GM12892 (cell line): Measurements from ENCODE around the gene MLXIP. TPM values are rescaled to one million over a fixed set of nuclear protein-coding genes. Genes with fewer than 3 reads are reported as not detected.
"Not testable (repeated sequence)": the region's sequence is repeated elsewhere in the genome, so short reads cannot be mapped to it uniquely, and the experiment has no call there.

Experiments
- DNase-seq: peaks from one replicate; pipeline ENCODE4 v3.0.0; 2011; ENCODE audit not compliant: insufficient read length
- FAIRE-seq: peaks from 2 replicates; lab custom pipeline; 2011; peaks lifted over from hg19 to GRCh38; lab: Jason Lieb, UNC
- POLR2A ChIP-seq: IDR thresholded peaks from 2 replicates; pipeline ENCODE4 v1.6.1; 2011; ENCODE audit warnings: low read depth, low read length, control low read depth
- POLR2AphosphoS5 ChIP-seq: IDR thresholded peaks from 2 replicates; pipeline ENCODE4 v1.6.1; 2011; ENCODE audit warnings: low read depth, low read length, control low read depth
- TAF1 ChIP-seq: IDR thresholded peaks from 2 replicates; pipeline ENCODE4 v1.6.1; 2011; ENCODE audit warnings: low read depth, mild to moderate bottlenecking, control low read depth, low read length, borderline replicate concordance
- polyA plus RNA-seq: library from polyadenylated mRNA; unstranded; fragments of >200 nt; gene quantifications from one replicate; pipeline ENCODE4 v1.2.1, GENCODE V29; 2012; ENCODE audit warnings: missing spikeins, inconsistent platforms; ENCODE audit not compliant: missing spikeins

The MLXIP gene
- polyA plus RNA-seq = 4.2 TPM

- peak; percentile 87 for DNase-seq
- FAIRE-seq = peak; percentile 60
- TF ChIP-seq TAF1 (no peak), POLR2AphosphoS5 (peak; percentile 59; the same call in 1 of the 2 replicates), POLR2A (peak; percentile 90)
Observed at GRCh38 chr12:122078141-122079032, at the start of gene MLXIP. Gene MLXIP, plus strand, starts transcription at chr12:122078756. Its CDS starts 98 bp downstream, at chr12:122078854.

- FAIRE-seq (peak; percentile 85), DNase-seq (peak; percentile 76)
- no peak for TF ChIP-seq POLR2A
- TF ChIP-seq TAF1 = no peak
- no peak for TF ChIP-seq POLR2AphosphoS5
Observed at GRCh38 chr12:122028905-122029560, 49.5 kb upstream of the MLXIP start.

- TF ChIP-seq POLR2AphosphoS5 (no peak), TAF1 (no peak), POLR2A (no peak)
- FAIRE-seq = peak; percentile 21
- no peak for DNase-seq
Observed at GRCh38 chr12:122029620-122030423, 48.7 kb upstream of the MLXIP start.

GRCh38 chr12:122030424-122031035 lies 48.0 kb upstream of the MLXIP start:
- DNase-seq = no peak
- no peak for FAIRE-seq

GRCh38 chr12:122031342-122032216 lies 47.0 kb upstream of the MLXIP start:
- no peak for DNase-seq
- FAIRE-seq = peak; percentile 27
- TF ChIP-seq TAF1 = no peak
- no peak for TF ChIP-seq POLR2AphosphoS5
- TF ChIP-seq POLR2A = no peak

More at GRCh38 chr12:122030424-122031035, 48.0 kb upstream of the MLXIP start:
- no peak for TF ChIP-seq TAF1
- TF ChIP-seq POLR2AphosphoS5 = no peak
- TF ChIP-seq POLR2A = no peak

GRCh38 chr12:122032580-122032979 lies 46.0 kb upstream of the MLXIP start:
- DNase-seq = no peak
- no peak for TF ChIP-seq POLR2A
- TF ChIP-seq TAF1 = no peak
- peak; percentile 77 for FAIRE-seq

GRCh38 chr12:122035292-122035691 lies 43.3 kb upstream of the MLXIP start:
- DNase-seq = no peak
- no peak for FAIRE-seq
- no peak for TF ChIP-seq POLR2A
- TF ChIP-seq TAF1 = no peak
- TF ChIP-seq POLR2AphosphoS5 = no peak

- DNase-seq = no peak
- TF ChIP-seq TAF1 (no peak), POLR2A (no peak), POLR2AphosphoS5 (no peak)
- no peak for FAIRE-seq
Observed at GRCh38 chr12:122036153-122036552, 42.4 kb upstream of the MLXIP start.

GRCh38 chr12:122040579-122041386 lies 37.8 kb upstream of the MLXIP start:
- FAIRE-seq = no peak
- DNase-seq = no peak
- TF ChIP-seq POLR2AphosphoS5 (no peak), POLR2A (no peak), TAF1 (no peak)

- not testable (repeated sequence) for FAIRE-seq, DNase-seq
Observed at GRCh38 chr12:122041458-122041857, 37.1 kb upstream of the MLXIP start.
